ENCODE data around the gene ARHGAP42.

The ARHGAP42 gene

GRCh38 chr11:100882957-100883356 lies 195.9 kb downstream of the ARHGAP42 start:
- Histone ChIP-seq H3K27me3 (ENCODE audit: low read length) (no peaks in the 10 kb centered on the region), H3F3A (ENCODE audit: insufficient read depth) (no peaks in the 10 kb centered on the region), H3K9ac (ENCODE audit: low read length) (no peak overlapping the region), H3K4me3 (ENCODE audit: insufficient read depth, low read length, poor library complexity, severe bottlenecking) (no peak overlapping the region), H3K9me3 (ENCODE audit: insufficient read depth, low read length) (no peaks in the 10 kb centered on the region), H4K20me1 (ENCODE audit: low read depth, low read length) (no peaks in the 10 kb centered on the region), H3K79me2 (ENCODE audit: insufficient read depth, low read length) (no peaks in the 10 kb centered on the region), H3K9me2 (replicated peaks; ENCODE audit: insufficient read depth, low read length) (no peaks in the 10 kb centered on the region), H3K36me3 (ENCODE audit: low read length) (no peaks in the 10 kb centered on the region), H3K4me2 (ENCODE audit: low read depth, low read length, poor library complexity, severe bottlenecking) (no peak overlapping the region), H3K27ac (ENCODE audit: low read depth, low read length) (no peak overlapping the region), H2AFZ (ENCODE audit: low read depth, low read length, severe bottlenecking) (no peak overlapping the region)
- TF ChIP-seq CTCF (IDR thresholded peaks at IDR 0.05; ENCODE audit: insufficient read depth, low read length, poor library complexity, severe bottlenecking): no peak
- no peak for TF ChIP-seq EZH2phosphoT487 (conservative IDR thresholded peaks at IDR 0.05; ENCODE audit: low read length)

- no peaks in the 10 kb centered on the region for H4K20me1 ChIP-seq (ENCODE audit: low read depth, low read length)
- H3K27me3 ChIP-seq (ENCODE audit: low read length): no peaks in the 10 kb centered on the region
- no peak overlapping the region for H3K27ac ChIP-seq (ENCODE audit: low read depth, low read length)
- no peaks in the 10 kb centered on the region for H3K9me2 ChIP-seq (replicated peaks; ENCODE audit: insufficient read depth, low read length)
- no peak overlapping the region for H3K4me2 ChIP-seq (ENCODE audit: low read depth, low read length, poor library complexity, severe bottlenecking)
- H3F3A ChIP-seq (ENCODE audit: insufficient read depth): no peaks in the 10 kb centered on the region
- no peak overlapping the region for H3K9ac ChIP-seq (ENCODE audit: low read length)
- H3K79me2 ChIP-seq (ENCODE audit: insufficient read depth, low read length): no peaks in the 10 kb centered on the region
- H3K4me3 ChIP-seq (ENCODE audit: insufficient read depth, low read length, poor library complexity, severe bottlenecking): no peak overlapping the region
- no peaks in the 10 kb centered on the region for H3K9me3 ChIP-seq (ENCODE audit: insufficient read depth, low read length)
- H2AFZ ChIP-seq (ENCODE audit: low read depth, low read length, severe bottlenecking): no peak overlapping the region
- H3K36me3 ChIP-seq (ENCODE audit: low read length): no peaks in the 10 kb centered on the region
- TF ChIP-seq EZH2phosphoT487 (conservative IDR thresholded peaks at IDR 0.05; ENCODE audit: low read length): no peak
- no peak for TF ChIP-seq CTCF (IDR thresholded peaks at IDR 0.05; ENCODE audit: insufficient read depth, low read length, poor library complexity, severe bottlenecking)
Observed at GRCh38 chr11:100883830-100884229, 196.7 kb downstream of the ARHGAP42 start.

GRCh38 chr11:100887659-100888058 lies 200.6 kb downstream of the ARHGAP42 start:
- no peak for TF ChIP-seq EZH2phosphoT487 (conservative IDR thresholded peaks at IDR 0.05; ENCODE audit: low read length)
- no peak for TF ChIP-seq CTCF (IDR thresholded peaks at IDR 0.05; ENCODE audit: insufficient read depth, low read length, poor library complexity, severe bottlenecking)
- no peak overlapping the region for H3K4me2 ChIP-seq (ENCODE audit: low read depth, low read length, poor library complexity, severe bottlenecking)
- H4K20me1 ChIP-seq (ENCODE audit: low read depth, low read length): no peaks in the 10 kb centered on the region
- no peaks in the 10 kb centered on the region for H3K9me2 ChIP-seq (replicated peaks; ENCODE audit: insufficient read depth, low read length)
- H3K9ac ChIP-seq (ENCODE audit: low read length): no peak overlapping the region
- H3F3A ChIP-seq (ENCODE audit: insufficient read depth): no peaks in the 10 kb centered on the region
- no peaks in the 10 kb centered on the region for H3K79me2 ChIP-seq (ENCODE audit: insufficient read depth, low read length)
- H3K36me3 ChIP-seq (ENCODE audit: low read length): no peaks in the 10 kb centered on the region
- no peaks in the 10 kb centered on the region for H3K9me3 ChIP-seq (ENCODE audit: insufficient read depth, low read length)
- no peak overlapping the region for H3K27ac ChIP-seq (ENCODE audit: low read depth, low read length)
- no peak overlapping the region for H2AFZ ChIP-seq (ENCODE audit: low read depth, low read length, severe bottlenecking)
- H3K27me3 ChIP-seq (ENCODE audit: low read length): no peaks in the 10 kb centered on the region
- H3K4me3 ChIP-seq (ENCODE audit: insufficient read depth, low read length, poor library complexity, severe bottlenecking): no peak overlapping the region

Measured in SU-DHL-6 (cell line).